ENCODE data around the gene COL17A1. TPM values are rescaled to one million over a fixed set of nuclear protein-coding genes. Genes with fewer than 3 reads are reported as not detected.

COL17A1 gene
- total RNA-seq, 4 donors from 2014 or later, result 0.12 to 10.7 (median 0.68) TPM

DNA sequence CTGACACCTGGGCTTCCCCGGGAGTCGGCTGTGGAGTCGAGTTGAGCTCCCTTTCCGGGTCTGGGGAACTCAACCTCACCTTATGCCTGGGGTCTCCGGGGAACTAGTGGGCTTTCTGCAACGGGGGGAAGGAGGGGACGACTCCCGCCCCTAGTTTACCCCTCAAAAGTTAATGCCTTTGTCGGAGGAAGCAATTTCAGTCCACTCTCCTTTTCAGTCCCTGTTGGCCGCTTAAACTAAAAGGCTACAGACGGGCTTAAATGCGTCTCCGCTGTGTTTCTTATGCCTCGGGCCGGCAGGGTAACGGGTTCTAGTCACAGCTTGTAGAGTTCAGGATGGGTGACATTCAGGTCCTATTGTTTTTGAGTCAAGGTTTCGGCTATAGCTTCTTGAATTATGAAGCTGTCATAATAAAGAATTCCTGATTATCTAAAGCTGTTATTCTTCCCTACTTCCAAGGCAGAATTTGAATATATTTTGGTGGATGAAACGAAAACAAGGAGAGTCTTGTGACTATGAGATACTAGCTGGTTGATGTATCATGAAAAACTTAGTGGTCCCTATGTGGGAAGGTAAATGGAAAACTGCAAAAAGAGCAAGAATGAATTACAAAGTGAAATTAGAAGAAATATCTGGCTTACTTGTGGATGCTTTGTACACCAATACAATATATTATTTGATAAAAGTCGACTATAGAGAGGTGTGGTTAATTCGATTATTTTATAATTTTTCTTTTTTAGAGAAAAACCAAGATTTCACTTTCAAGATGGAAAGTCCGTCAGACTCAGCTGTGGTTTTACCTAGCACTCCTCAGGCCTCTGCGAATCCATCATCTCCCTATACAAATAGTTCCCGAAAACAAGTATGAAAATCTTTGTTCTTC lies 36.8 kb upstream of the COL17A1 start:
- Histone ChIP-seq H3K9me3 (no peaks in the 10 kb centered on the region), H3K4me3 (peak overlapping the region; percentile 73 to 98), H3K4me1 (peaks cover 5 to 22% (median 7%) of the 10 kb centered on the region in 3 donors), H3K36me3 (peaks cover 0 to 20% of the 10 kb centered on the region in 2 donors), H3K27me3 (no peaks in the 10 kb centered on the region), H3K27ac (peak overlapping the region; percentile 96 to 98 (median 98))
- 33 to 38% methylated on average over 11 to 14 of the region's 23 CpGs for WGBS, 2 donors (ENCODE audit: low coverage in 1 of 2)
- TF ChIP-seq, protein P1, sequence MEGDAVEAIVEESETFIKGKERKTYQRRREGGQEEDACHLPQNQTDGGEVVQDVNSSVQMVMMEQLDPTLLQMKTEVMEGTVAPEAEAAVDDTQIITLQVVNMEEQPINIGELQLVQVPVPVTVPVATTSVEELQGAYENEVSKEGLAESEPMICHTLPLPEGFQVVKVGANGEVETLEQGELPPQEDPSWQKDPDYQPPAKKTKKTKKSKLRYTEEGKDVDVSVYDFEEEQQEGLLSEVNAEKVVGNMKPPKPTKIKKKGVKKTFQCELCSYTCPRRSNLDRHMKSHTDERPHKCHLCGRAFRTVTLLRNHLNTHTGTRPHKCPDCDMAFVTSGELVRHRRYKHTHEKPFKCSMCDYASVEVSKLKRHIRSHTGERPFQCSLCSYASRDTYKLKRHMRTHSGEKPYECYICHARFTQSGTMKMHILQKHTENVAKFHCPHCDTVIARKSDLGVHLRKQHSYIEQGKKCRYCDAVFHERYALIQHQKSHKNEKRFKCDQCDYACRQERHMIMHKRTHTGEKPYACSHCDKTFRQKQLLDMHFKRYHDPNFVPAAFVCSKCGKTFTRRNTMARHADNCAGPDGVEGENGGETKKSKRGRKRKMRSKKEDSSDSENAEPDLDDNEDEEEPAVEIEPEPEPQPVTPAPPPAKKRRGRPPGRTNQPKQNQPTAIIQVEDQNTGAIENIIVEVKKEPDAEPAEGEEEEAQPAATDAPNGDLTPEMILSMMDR (IDR thresholded peaks at IDR 0.05), result no peak
- TF ChIP-seq POLR2A (IDR thresholded peaks at IDR 0.05) (no peak), EP300 (IDR thresholded peaks at IDR 0.05) (no peak), POLR2AphosphoS5 (IDR thresholded peaks at IDR 0.05) (no peak)
- ATAC-seq, result no peak

DNA sequence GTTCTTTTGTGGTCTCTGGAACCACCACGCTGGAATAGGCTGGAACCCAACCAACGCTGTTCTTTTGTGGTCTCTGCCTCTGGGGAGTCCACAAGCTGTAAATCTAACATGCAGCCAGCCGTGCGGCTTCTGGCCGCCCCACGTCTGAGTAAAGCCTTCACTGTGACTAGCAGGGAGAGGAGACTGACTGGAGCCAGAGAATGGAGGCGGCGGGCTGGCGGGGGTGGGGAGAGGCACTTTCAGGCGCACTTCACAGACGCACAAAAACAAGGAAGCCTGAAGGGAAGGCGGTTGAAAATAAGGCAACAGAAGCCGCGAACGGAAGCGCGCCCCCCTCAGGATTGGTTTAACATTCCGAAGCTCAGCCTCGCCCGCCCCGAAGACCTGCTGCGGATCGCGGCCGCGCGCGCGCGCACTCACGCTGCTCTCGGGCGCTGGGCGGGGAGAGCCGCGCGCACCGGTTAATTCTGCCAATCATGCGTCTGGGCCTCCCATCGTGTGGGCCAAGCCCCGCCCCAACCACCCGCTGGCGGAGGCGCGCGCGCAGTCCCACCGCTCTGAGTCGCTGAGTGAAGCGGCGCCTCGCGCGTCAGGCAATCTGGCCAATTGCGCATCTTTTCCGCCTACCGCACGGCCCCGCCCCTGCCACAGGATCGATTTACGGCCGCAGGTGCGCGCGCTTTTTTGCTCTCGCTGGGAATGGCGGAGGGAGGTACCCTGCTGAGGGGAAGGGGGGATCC lies 36.0 kb upstream of the COL17A1 start, which contains the start of gene SFR1:
SFR1 (plus strand) TSS at position 687 of the 740 bp plus-strand sequence; CDS start at position 700, 13 bp downstream.
- Histone ChIP-seq H3K4me1 (peaks cover 5 to 22% (median 7%) of the 10 kb centered on the region in 3 donors), H3K27me3 (no peaks in the 10 kb centered on the region), H3K4me3 (peak within 1 kb of the TSS; percentile 73 to 98), H3K36me3 (peaks cover 0 to 18% of the 10 kb centered on the region in 2 donors), H3K9me3 (no peaks in the 10 kb centered on the region), H3K27ac (peak within 1 kb of the TSS; percentile 96 to 99 (median 98))
- TF ChIP-seq POLR2A (IDR thresholded peaks at IDR 0.05) (peak; percentile 76 to 80), EP300 (IDR thresholded peaks at IDR 0.05) (no peak), POLR2AphosphoS5 (IDR thresholded peaks at IDR 0.05) (peak; percentile 82)
- TF ChIP-seq, protein P1 (IDR thresholded peaks at IDR 0.05), result peak; percentile 23 to 78 (median 64)
- WGBS, 2 donors (ENCODE audit: low coverage in 1 of 2), result 0% methylated on average over 27 to 43 of the region's 67 CpGs
- peak; percentile 95 for ATAC-seq

DNA sequence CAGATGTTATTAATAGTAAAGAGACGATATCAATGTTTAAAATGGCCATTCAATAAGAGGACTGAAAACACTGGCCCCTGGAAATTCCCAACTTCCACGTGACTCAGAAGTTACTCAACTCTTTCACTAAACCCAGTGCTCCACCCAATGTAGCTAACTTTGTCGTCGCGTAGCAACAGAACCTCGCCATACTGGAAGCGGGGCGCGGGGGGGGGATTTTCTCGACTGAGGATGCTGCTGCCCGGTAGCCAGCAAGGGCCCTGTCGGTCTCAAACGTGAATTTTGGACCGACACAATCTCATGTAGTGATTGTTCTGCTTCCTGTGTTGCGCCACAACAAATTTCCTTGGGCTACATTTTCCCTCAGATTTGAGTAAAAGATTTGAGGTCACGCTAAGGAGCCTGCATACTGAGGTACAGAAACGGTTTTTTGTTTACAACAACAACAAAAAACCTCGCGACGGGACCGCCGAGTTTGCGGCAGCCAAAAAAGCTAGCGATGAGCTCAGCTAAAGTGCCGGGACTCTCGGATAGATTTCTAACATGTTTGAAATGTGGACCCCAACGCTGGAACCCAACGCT lies 35.3 kb upstream of the COL17A1 start:
- 0 to 2% methylated on average over 22 to 28 of the region's 28 CpGs for WGBS, 2 donors (ENCODE audit: low coverage in 1 of 2)
- H3K4me1 ChIP-seq, result peaks cover 5 to 22% (median 7%) of the 10 kb centered on the region in 3 donors
- ATAC-seq, result peak; percentile 78
- H3K27ac ChIP-seq, result peak overlapping the region; percentile 96 to 99 (median 98)
- H3K9me3 ChIP-seq, result no peaks in the 10 kb centered on the region
- peak overlapping the region; percentile 71 to 73 for H3K4me3 ChIP-seq
- TF ChIP-seq, protein P1 (IDR thresholded peaks at IDR 0.05), result no peak
- peak in 1 of 2 donors; percentile 5 for TF ChIP-seq POLR2A (IDR thresholded peaks at IDR 0.05)
- peak; percentile 67 for TF ChIP-seq POLR2AphosphoS5 (IDR thresholded peaks at IDR 0.05)
- TF ChIP-seq EP300 (IDR thresholded peaks at IDR 0.05), result no peak
- H3K36me3 ChIP-seq, result peaks cover 0 to 13% of the 10 kb centered on the region in 2 donors
- H3K27me3 ChIP-seq, result no peaks in the 10 kb centered on the region

DNA sequence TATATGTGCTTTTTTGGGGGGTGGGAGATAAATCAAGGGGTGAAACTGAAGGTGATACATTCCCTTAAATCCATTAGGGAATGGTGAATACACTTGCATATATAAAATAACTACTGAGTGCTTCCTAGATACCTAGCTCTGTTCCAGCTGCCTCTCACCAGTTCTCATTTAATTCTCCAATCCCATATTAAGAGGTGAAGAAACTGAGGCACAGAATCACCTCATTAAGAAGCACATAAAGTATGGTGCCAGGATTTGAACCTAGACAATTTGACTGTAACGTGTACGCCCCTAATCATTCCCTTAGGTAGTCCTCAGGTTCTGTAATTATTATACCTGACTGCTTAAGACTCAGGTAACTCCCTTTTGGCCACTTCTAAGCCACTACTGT lies 34.8 kb upstream of the COL17A1 start:
- Histone ChIP-seq H3K9me3 (no peaks in the 10 kb centered on the region), H3K4me1 (peaks cover 5 to 22% (median 7%) of the 10 kb centered on the region in 3 donors), H3K36me3 (peaks cover 0 to 8% of the 10 kb centered on the region in 2 donors), H3K4me3 (peak overlapping the region; percentile 71 to 73), H3K27me3 (no peaks in the 10 kb centered on the region), H3K27ac (peak overlapping the region; percentile 96 to 99 (median 98))
- TF ChIP-seq POLR2AphosphoS5 (IDR thresholded peaks at IDR 0.05) (no peak), EP300 (IDR thresholded peaks at IDR 0.05) (no peak), POLR2A (IDR thresholded peaks at IDR 0.05) (no peak)
- TF ChIP-seq, protein P1 (IDR thresholded peaks at IDR 0.05), result no peak
- no peak for ATAC-seq
- 13 to 21% methylated on average over 2 of the region's 2 CpGs for WGBS, 2 donors (ENCODE audit: low coverage in 1 of 2)
